Hypothalamus (tissue), 51 donors: ENCODE measurements around the gene KCND2.
A peak's percentile ranks its signal among the peaks of the same experiment; 100 is the strongest.
"Not testable (repeated sequence)": the region's sequence is repeated elsewhere in the genome, so short reads cannot be mapped to it uniquely, and the experiment has no call there.

Experiments used
- DNase-seq, 51 donors: peaks; one replicate each; lab custom pipeline; 2025; lab: John Stamatoyannopoulos, UW

The KCND2 gene

GRCh38 chr7:120691915-120692314, 418.9 kb downstream of the KCND2 start:
- no peak for DNase-seq

GRCh38 chr7:120695848-120696247, 422.9 kb downstream of the KCND2 start:
- no peak for DNase-seq

- no peak for DNase-seq
Measured at GRCh38 chr7:120700796-120701195, 427.8 kb downstream of the KCND2 start.

- not testable (repeated sequence) for DNase-seq
Measured at GRCh38 chr7:120702408-120702807, 429.4 kb downstream of the KCND2 start.

- no peak for DNase-seq
Measured at GRCh38 chr7:120703585-120704240, 430.7 kb downstream of the KCND2 start.

GRCh38 chr7:120709252-120709971, 436.4 kb downstream of the KCND2 start:
- DNase-seq, result no peak

GRCh38 chr7:120709972-120710320, 437.0 kb downstream of the KCND2 start:
- no peak for DNase-seq

GRCh38 chr7:120714945-120715344, 442.0 kb downstream of the KCND2 start:
- DNase-seq, result no peak

GRCh38 chr7:120716307-120716706, 443.3 kb downstream of the KCND2 start:
- DNase-seq, result no peak

- DNase-seq, result no peak
Measured at GRCh38 chr7:120717166-120717565, 444.2 kb downstream of the KCND2 start.

- DNase-seq, result no peak
Measured at GRCh38 chr7:120718361-120718760, 445.4 kb downstream of the KCND2 start.

- peak in 6 of 51 donors; percentile 2 to 15 (median 6) for DNase-seq
Measured at GRCh38 chr7:120720317-120720716, 447.3 kb downstream of the KCND2 start.

- DNase-seq, result no peak
Measured at GRCh38 chr7:120723465-120724385, 450.8 kb downstream of the KCND2 start.

GRCh38 chr7:120724448-120724847, 451.5 kb downstream of the KCND2 start:
- no peak for DNase-seq

- no peak for DNase-seq
Measured at GRCh38 chr7:120724955-120725354, 452.0 kb downstream of the KCND2 start.

- peak in 1 of 51 donors; percentile 41 for DNase-seq
Measured at GRCh38 chr7:120725376-120726039, 452.5 kb downstream of the KCND2 start.

GRCh38 chr7:120729245-120729644, 456.3 kb downstream of the KCND2 start:
- DNase-seq, result no peak

- DNase-seq, result no peak
Measured at GRCh38 chr7:120731271-120731670, 458.3 kb downstream of the KCND2 start.

GRCh38 chr7:120732256-120732655, 459.3 kb downstream of the KCND2 start:
- no peak for DNase-seq

GRCh38 chr7:120733143-120733542, 460.2 kb downstream of the KCND2 start:
- DNase-seq, result no peak

GRCh38 chr7:120733835-120734234, 460.9 kb downstream of the KCND2 start:
- DNase-seq, result no peak
